Body of pancreas (tissue), 4 donors: ENCODE results near the gene AHR.

Experiments used
- POLR2A ChIP-seq, 3 donors: fragments of 450-650 bp; IDR thresholded peaks; one replicate each; pipeline ENCODE4 v1.6.1; 2016; ENCODE audit warnings: antibody characterized with exemption in 3 of 3, mild to moderate bottlenecking in 2 of 3
- TF ChIP-seq, protein P1 (sequence below), 7 experiments: fragments of 450-650 bp in 4 of 7; fragments of 200-600 bp in 3 of 7; sonication (generic) in 3 of 7; IDR thresholded peaks; one replicate each; pipeline ENCODE4 v1.5.1; 2016 to 2019; ENCODE audit warnings: antibody characterized with exemption in 7 of 7

DNA sequence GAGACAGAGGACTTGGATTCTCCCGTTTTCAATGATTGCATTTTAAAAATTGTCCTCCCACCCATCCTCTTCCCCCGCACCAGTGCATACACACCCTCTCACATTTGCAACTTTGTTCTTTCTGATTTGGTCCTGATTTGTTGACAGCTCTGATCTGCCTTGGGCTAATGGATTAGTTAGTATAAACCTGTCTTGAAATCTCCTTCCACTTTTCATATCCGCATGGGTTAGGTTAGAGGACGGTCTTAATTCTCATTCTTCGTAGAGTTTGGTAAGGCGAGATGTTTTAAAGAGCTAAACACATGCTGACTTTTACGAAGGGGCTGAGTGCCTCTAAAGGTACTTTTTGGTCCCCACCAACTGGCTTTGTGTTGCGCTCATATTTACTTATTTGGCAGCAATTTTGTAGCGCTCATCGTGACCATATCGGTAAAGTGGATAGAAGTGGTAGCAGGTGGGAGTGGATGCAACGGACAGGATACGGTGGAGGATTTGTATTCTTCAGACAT lies 1.1 kb downstream of the AHR start:
- TF ChIP-seq, protein P1, sequence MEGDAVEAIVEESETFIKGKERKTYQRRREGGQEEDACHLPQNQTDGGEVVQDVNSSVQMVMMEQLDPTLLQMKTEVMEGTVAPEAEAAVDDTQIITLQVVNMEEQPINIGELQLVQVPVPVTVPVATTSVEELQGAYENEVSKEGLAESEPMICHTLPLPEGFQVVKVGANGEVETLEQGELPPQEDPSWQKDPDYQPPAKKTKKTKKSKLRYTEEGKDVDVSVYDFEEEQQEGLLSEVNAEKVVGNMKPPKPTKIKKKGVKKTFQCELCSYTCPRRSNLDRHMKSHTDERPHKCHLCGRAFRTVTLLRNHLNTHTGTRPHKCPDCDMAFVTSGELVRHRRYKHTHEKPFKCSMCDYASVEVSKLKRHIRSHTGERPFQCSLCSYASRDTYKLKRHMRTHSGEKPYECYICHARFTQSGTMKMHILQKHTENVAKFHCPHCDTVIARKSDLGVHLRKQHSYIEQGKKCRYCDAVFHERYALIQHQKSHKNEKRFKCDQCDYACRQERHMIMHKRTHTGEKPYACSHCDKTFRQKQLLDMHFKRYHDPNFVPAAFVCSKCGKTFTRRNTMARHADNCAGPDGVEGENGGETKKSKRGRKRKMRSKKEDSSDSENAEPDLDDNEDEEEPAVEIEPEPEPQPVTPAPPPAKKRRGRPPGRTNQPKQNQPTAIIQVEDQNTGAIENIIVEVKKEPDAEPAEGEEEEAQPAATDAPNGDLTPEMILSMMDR (IDR thresholded peaks at IDR 0.05) = no peak
- TF ChIP-seq POLR2A (IDR thresholded peaks at IDR 0.05) = no peak
